HG03039 (cell line): ENCODE results near the gene CHPF.

Experiments
- ATAC-seq: cut with Tn5 transposase; IDR thresholded peaks from one replicate; pipeline ENCODE4 v1.9.1; 2021; ENCODE audit warnings: mild to moderate bottlenecking, moderate library complexity; ENCODE audit not compliant: unreplicated experiment

The CHPF gene

DNA sequence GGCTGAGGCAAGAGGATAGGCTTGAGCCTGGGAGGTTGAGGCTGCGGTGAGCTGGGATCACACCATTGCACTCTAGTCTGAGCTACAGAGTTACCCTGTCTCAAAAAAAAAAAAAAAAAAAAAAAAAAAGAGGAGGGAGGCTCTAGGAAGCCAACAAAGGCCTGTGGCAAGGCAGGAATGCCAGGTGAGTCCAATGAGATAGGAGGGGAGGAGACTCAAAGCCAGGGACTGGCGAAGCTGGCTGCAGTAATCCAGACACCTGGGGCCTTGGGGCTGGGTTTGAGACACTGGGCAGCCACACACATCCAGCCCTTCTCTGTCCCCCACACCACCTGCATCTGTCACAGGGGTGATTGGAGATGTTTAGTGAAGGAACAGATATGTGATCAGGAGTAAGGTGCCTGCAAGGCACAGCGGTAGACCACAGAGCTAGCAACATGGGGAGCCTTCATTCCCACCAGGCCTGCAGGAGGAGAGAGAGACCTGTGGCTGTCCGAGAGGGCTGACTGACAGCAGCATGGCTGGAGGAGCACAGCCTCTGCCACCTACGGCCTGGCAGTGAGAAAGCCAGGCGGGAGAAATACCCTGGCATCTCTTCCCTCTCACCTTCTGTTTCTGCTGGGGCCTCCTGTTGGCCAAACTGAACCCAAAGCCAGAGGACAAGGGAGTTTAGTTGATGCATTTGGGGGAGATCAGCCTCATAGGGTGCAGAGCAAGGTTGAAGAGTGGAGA, 9.5 kb downstream of the CHPF start:
- no peak for ATAC-seq

DNA sequence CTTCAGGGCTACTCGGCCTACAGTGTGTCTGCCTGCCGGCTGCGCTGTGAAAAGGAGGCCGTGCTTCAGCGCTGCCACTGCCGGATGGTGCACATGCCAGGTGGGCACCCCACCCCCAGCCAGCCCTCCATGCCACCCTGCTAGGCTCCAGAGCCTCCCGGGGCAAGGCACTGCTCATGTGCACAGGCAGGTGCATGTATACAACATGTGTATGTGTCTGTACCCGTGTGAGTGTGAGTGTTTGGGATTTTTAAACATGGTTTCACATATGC, 11.3 kb downstream of the CHPF start:
- ATAC-seq, result no peak

DNA sequence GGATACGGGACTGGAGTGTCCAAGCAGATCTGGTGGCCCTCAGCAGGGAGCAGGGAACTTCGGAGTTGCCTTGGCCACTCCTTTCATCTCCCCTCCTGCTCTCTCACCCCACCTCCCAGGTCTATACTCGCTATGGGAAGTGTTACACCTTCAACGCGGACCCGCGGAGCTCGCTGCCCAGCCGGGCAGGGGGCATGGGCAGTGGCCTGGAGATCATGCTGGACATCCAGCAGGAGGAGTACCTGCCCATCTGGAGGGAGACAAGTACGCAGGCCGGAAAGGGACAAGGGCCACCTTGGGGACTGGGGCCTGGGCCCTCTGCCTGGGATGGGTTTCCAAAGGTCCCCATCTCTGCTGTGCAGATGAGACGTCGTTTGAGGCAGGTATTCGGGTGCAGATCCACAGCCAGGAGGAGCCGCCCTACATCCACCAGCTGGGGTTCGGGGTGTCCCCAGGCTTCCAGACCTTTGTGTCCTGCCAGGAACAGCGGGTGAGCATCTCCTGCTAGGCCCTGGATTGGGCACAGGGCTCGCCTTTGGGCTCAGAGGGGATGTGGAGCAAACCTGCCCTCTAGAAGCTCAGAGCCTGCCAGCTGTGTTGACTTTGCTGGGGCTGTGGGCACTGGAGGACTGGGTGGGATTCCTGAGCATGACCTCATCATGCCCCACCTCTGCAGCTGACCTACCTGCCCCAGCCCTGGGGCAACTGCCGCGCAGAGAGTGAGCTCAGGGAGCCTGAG, 11.8 kb downstream of the CHPF start:
- no peak for ATAC-seq

DNA sequence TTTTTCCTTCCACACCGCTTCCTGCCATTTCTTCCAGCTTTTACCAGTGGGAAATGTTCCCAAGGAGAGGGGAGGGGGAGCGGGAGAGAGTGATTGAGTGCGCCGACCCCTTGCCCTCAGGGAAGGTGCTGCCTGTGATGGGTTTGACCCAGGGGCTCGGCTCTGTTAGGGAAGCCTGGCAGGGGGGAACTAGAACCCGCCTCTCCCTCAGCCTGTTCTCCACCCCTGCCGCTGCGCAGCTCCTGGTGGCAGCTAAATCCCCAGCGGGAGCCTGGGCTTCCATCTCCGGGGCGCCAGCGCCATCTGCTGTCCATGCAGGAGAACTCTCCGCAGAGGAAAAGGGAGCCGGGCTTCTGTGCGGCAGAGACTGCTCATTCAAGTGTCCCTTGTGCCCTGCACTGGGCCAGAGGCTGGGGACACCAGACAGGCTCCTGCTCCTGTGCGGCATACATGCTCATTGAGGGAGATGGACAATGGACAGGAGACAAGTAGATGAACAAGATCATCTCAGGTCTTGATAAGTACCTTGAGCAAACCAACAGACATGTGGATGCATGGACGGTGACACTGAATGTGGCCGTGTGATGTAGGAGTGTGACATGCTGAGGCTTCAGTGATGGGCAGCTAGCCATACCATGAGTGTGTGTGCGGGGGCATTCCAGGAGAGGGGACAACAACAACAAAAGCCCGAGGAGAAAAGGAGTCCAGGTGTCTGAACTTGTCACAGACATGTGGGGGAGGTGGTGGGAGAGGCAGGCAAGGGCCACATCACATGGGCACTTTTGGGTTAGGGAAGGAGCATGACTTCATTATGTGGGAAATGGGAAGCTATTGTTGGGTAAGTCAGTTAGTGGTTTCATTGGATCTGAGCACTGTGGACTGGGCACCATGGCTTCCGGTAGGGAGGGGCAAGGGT, 13.3 kb downstream of the CHPF start:
- peak; percentile 82 for ATAC-seq

DNA sequence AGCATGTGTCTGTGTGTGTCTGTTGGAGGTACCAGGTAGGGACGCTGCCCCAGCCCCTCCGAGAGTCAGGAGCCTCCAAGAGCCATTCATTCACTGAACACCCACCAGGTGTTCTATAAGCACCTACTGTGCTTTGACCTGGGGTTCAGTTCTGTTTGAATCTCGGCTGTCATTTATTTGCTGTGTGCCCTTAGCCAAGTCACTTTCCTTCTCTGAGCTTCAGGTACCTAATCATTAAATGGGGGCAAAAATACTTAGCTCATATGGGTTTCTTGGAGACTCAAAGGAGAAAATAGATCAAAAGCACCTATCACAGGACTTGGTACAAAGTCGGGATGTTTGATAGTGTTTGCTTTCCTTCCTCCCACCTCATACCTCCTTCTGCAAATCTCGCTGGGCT, 16.1 kb downstream of the CHPF start:
- no peak for ATAC-seq

DNA sequence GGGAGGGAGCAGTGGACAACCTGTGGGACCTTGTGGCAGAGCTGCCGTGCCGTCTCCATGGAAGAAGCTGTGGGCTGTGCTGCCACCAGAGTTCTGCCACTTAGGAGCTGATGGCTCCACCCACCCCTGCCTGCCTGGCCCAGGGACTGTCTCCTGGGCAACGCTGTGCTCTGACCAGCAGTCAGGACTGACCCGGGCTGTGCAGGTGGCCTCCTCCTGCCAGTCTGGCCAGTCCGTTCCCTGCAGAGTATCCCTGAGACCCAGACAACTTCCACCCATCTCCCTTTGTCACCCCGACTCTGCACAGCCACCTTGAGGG, 16.6 kb downstream of the CHPF start:
- no peak for ATAC-seq

DNA sequence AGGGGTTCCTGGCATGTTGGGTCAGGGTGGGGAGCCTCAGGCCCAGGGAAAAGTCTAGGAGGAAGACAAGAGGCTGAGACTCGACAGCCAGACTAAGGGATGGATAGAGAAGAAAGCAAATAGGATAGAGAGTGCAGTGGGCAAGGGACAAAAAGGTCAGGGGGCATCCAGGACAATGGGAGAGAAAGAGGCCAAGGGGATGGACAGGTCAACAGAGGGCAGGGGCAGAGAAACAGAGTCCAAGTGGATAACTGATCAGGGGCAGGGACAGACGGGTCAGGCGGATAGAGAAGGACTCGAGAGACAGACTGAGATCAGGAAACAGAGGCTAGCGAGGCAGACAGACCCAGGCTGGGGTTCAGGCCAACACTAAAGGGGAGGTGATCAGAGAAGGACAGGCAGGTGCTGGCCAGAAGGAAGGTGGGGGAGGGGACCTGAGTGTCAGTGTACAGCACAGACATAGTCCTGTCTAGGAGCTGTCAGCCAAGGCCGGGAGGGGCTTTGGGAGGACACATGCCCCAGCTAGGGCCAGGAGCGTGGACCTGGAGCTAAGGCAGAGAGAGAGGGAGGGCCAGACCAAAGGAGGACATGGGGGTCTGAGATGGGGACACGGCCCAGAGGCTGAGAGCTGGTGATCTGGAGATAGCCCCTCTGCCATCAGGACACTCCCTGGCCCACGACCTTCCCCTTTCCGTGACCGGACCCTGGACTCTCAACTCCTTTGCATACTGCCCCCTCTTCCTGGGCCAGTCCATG, 17.1 kb downstream of the CHPF start:
- ATAC-seq, result no peak

DNA sequence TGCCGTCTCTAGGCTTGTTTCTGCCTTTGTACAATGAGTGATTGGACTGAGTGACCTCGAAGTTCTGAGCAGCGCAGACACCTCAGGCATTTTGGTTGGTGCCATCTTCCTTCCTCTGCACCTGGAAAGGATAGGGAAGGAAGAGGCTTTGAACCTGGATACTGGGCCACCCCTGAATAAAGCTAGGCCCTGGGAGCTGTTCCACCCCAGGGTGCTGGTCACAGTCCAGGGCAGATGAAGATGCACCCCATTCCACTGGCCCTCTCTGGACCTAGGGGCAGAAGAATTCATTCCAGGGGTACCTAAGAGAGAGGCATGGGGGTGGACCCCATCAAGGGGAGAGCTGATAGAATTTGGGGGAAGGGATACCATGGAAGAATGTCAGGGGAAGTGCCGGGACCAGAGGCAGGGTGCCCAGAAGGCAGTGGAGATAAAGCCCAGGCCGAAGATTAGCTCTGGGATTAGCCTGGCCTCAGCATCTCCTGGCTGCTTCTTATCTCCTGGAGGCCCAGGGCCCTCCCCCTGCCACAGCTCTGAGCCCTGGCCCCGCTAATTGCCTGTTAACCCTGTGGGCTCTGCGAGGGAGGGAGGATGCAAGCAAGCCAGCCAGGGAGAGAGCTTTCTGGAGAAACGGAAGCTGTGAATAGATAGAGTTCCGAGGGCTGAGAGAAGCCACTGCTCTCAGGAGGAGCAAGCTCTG, 17.9 kb downstream of the CHPF start:
- no peak for ATAC-seq

DNA sequence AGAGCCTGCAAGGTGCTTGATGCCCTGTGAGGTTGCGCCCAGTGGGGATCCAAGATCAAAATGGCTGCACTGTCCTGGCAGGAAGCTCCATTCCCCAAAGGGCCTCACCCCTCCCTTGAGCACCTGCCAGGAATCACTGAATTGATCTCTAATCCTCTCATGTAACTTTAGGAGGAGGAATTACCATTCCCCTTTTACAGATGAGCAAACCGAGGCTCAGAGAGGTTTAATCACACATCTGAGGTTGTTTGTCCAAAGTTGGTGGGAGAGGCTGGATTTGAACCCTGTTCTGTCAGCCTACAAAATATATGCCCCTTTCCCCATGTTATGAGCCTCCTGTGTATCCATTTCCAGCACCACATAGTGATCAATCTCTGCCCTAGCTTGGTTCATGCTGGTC, 18.8 kb downstream of the CHPF start:
- no peak for ATAC-seq

DNA sequence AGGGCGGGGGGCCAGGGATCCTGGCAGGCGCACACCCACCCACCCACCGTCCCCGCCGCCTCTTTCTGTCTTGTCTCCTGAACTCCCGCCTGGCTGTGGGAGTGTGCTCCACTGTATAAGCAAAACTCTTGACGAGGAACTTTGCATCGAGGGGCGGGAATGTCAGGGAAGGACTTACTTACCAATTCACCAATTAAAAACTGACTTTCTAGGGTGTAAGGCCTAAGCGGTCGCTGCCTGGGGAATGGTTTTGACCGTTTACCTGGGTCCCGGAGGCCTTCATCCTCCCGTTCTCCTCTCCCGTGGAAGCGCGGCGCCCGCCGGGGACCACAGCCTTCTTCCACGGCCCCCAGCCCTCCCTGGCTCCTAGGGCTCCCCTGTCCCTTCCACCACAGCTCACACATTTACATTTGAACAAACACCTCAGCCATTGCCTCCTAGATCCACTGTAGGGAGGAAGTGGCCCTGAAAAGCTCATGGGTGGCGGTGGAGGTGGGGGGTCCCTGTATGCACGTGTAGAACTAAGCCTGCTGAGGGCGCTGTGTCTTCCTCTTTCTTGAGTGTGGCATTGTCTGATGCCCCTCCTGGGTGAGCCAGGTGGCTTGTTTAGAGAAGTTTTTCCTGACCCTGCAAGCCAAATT, 20.5 kb downstream of the CHPF start:
- ATAC-seq, result no peak

DNA sequence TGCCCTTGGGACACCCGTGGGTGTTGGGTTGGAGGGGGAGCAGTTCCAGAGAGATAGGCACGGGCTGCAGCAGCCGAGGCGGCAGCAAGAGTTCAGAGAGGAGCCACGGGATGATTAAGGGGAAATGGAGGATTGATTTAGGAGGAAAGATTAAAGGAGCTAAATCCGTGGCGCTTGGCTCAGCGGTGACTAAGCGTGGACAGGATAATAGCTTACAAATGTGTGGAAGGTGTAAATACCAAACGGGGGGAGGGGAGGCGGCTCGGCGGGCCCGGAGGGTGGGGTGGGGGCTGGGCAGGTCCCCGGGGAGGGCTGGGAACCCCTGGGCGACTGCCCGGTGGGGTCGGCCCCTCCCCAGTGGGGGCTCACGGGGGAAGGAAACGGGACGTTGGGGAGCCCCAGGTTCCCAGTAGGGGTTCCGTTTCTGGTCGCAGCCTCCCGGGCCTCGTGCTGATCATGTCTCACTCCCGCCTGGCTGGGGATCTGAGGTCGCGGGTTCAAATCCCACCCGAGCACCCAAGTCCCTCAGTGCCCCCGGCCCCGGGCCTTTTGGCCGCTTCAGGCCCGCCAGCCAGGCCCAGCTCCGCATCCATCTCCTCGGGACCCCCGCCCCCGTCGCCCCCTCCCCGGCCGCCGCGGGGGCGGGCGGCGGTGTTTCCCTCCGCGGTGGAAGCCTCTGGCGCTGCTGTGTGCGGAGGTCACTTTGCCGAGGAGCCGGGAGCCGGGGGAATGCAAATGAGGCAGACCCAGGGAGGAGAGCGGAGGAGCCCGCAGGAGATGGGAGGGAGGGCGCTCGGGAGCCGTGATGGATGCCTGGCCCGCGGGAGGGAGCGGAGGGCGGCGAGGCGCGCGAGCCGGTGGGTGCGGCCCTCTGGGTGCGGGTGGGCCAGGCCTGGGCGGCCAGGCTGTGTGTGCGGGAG, 21.2 kb downstream of the CHPF start:
- ATAC-seq, result no peak

DNA sequence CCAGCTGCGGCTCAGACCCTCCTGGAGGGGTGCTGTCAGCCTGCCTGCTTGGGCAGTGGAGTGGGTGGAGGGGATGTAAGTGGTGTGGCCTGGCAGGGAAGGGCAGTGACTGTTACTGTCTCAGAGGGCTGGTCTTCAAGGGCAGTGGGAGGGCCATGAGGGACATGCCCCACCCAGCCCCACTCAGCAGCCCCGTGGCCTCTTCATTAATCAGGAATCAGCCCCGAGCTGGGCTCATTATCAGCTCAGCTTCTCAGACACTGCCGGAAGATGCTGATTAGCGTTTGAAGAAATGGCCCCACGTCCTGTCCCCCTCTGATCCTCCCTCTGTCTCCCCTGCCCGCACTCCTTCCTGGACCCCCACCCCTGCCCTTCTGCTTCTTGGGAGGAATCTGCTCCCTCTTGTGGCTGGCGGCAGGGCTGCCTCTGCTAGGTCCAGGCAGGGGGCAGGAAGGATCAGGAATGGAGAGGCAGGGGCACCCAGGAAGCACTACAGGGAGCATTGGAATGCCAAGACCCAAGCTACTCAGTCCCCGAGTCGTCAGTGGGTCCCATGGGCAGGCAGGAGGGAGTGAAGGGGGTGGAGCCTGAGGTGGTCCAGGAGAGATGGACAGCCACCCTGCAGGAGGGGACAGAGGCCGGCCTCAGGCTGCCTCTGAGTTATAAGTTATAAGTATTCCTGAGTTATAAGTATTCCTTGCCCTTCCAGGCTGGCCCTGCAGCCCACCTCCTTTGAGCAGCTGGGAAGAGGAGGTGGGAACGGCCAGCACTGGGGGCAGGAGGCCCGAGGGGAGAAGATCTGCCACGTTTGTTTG, 22.3 kb downstream of the CHPF start:
- ATAC-seq, result no peak

DNA sequence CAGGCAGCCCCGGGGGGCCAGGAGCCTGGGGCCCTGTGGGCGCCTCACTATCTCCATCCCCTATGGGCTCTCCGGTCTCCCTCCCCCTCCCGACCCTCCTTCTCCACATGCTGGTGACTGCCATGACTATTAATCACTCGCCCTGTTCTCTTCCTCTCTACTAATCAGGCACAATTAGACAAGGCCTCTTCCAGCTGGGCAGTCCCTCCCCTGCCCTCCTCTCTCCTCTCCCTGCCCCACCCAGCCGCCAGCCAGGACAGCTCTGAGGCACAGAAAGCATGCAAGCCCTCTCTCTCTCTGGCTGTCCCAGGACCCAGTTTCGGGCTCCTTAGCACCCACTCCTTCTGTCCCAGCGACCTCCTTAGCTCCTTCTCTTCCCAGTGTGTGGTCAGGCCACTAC, 23.5 kb downstream of the CHPF start:
- ATAC-seq, result no peak

DNA sequence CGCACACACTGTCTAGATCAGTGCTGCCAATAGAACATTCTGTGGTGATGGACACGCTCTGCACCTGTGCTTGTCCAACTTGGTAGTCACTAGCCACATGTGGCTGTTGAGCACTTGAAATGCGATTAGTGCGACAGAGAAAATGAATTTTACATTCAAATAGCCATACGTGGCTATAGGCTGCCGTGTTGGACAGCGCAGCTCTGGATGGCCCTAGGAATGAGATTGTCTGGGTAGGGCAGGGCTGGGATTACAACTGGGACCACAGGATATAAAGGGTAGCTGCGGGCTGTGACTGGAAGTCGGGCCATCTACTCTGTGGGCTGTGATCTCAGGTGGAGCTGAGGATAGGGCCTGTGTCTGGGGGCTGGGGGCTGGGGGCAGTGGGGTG, 24.1 kb downstream of the CHPF start:
- ATAC-seq, result no peak

DNA sequence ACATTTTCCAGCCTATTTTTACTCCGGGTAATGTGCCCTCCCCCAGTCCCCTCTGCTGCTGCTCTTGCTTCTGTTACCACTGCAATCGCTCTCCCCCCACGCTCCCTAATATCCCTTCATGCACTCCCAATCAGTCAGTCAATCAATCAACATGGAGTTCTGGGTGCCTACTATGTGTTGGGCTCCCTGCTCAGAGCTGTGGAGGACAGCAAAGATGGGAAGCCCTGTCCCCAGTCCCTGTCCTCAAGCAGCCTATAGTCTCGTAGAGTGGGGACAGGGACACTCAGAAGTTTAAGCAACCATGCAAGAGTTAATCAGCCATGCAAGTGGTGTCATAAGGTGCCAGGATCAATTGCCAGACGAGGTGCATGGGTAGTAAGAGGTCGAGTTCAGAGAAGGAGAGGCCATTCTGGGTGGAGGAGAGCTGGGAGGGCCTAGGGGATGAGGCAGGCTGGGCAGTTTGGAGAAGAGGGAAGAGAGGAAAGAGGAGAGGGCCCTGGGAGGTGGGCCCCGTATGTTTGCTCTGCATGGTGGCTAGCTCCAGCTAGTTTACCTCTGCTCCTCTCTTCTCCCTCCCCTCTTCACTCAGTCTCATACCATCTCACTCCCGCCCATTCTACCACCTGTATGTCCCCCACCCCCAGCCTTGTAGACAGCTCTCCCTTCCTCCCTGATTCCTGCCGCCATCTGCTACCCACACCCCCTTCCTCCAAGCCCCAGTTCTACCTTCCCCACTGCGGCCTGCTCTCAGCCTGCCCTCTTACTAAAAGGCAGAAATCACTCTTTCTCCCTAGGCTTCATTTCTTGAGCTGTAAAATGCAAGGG, 25.4 kb downstream of the CHPF start:
- ATAC-seq, result no peak

DNA sequence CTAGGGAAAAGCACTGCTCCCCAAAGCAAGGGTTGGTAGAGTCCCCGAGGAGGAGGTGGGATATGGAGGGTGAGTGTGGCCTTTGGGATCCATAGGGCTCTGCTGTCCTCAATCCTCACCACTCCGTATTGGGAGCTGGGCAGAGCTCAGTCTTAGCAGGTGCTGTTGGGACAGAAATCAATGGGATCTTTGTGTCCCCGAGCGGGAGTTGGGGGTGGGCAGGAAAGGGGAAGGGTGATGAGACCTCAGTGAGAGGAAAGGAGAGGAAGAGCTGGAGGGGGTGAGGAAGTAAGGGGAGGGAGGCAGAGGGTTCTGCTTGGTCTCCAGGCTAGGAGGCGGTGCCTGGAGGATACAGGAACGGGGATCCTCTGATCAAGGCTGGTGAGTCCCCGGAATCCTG, 26.7 kb downstream of the CHPF start:
- ATAC-seq, result no peak

DNA sequence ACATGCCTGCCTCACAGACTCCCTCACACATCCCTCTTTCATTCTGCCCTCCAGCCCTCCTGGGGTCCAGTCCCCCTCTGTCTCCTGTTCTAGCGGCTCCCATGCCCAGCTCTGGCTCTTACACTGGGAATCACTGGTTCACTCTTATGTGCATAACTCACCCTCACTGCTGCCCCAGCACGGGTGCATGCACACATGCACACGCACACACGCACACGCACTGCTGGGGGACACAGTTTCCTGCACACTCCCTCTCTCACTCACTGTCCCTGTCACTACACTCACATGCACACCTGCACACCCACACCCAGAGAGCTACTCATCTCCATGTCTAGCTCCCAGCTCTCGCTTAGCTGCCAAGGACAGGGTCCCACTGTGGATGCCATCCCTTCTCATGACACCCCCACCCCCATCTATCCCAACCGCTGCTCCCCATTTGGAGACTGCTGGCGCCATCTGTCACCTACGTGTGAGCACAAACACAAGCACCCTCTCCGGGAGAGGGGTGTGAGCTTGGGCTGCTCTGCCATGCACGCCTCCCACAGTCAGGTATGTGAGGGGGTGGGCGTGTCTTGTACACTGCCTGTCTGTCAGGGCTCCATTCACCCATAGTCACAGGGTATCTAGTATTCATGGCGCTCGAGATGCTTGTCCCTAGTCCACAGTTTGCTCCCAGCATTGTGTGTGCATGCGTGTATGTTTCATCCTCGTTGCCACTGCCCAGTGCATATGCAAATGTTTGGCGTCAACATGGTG, 27.6 kb downstream of the CHPF start:
- no peak for ATAC-seq
